Measurements from ENCODE around the gene SCYGR6. TPM values are rescaled to one million over a fixed set of nuclear protein-coding genes. Genes with fewer than 3 reads are reported as not detected.

SCYGR6 gene
- total RNA-seq, 2 experiments from 2014 or later, result not detected

- TF ChIP-seq CTCF (IDR thresholded peaks at IDR 0.05), result no peak
- H3K36me3 ChIP-seq (ENCODE audit: insufficient read depth, low read length), result no peaks in the 10 kb centered on the region
- no peak overlapping the region for H3K4me3 ChIP-seq (ENCODE audit: low read length)
- DNase-seq (no peak), ATAC-seq (ENCODE audit: poor library complexity) (no peak)
- ChIA-PET POLR2A (no interaction called here), CTCF (no interaction called here)
- Mint-ChIP-seq H3K27me3 (peaks cover 35% of the 10 kb centered on the region), H3K9me3 (no peaks in the 10 kb centered on the region), H3K4me1 (ENCODE audit: low read depth) (no peaks in the 10 kb centered on the region), H3K4me3 (no peak overlapping the region), H3K36me3 (ENCODE audit: low read depth) (no peaks in the 10 kb centered on the region), H3K27ac (no peak overlapping the region)
- H3K27me3 ChIP-seq (ENCODE audit: control insufficient read depth in 1 of 2, insufficient read depth in 2 of 2, low read length in 2 of 2), result peaks cover 0 to 9% of the 10 kb centered on the region in 2 experiments
- intact Hi-C loops (cut with DNase I, micrococcal nuclease), result no loop called here
- H3K9me3 ChIP-seq (ENCODE audit: control insufficient read depth in 1 of 2, insufficient read depth in 1 of 2, low read length in 2 of 2), result peaks cover 0 to 4% of the 10 kb centered on the region in 2 experiments
- no peak overlapping the region for H3K27ac ChIP-seq (ENCODE audit: low read depth in 1 of 2, low read length in 2 of 2)
- no peaks in the 10 kb centered on the region for H3K4me1 ChIP-seq (ENCODE audit: insufficient read depth, low read length)
These were observed 20.6 kb downstream of the SCYGR6 start for GRCh38 chr2:227703961-227704360.

- intact Hi-C loops (cut with DNase I, micrococcal nuclease), result no loop called here
- Mint-ChIP-seq H3K9me3 (no peaks in the 10 kb centered on the region), H3K4me1 (ENCODE audit: low read depth) (no peaks in the 10 kb centered on the region), H3K36me3 (ENCODE audit: low read depth) (no peaks in the 10 kb centered on the region), H3K27ac (no peak overlapping the region), H3K27me3 (peaks cover 30% of the 10 kb centered on the region), H3K4me3 (no peak overlapping the region)
- no peak for DNase-seq
- no peak overlapping the region for H3K27ac ChIP-seq (ENCODE audit: low read depth in 1 of 2, low read length in 2 of 2)
- CTCF ChIA-PET, result no interaction called here
- POLR2A ChIA-PET, result no interaction called here
- peaks cover 0 to 9% of the 10 kb centered on the region in 2 experiments for H3K27me3 ChIP-seq (ENCODE audit: control insufficient read depth in 1 of 2, insufficient read depth in 2 of 2, low read length in 2 of 2)
- TF ChIP-seq CTCF (IDR thresholded peaks at IDR 0.05), result no peak
- peaks cover 0 to 4% of the 10 kb centered on the region in 2 experiments for H3K9me3 ChIP-seq (ENCODE audit: control insufficient read depth in 1 of 2, insufficient read depth in 1 of 2, low read length in 2 of 2)
- ATAC-seq (ENCODE audit: poor library complexity), result no peak
- H3K4me1 ChIP-seq (ENCODE audit: insufficient read depth, low read length), result no peaks in the 10 kb centered on the region
- H3K36me3 ChIP-seq (ENCODE audit: insufficient read depth, low read length), result no peaks in the 10 kb centered on the region
- no peak overlapping the region for H3K4me3 ChIP-seq (ENCODE audit: low read length)
These were observed 21.3 kb downstream of the SCYGR6 start for GRCh38 chr2:227703280-227703732.

GRCh38 chr2:227701556-227701955 is 23.0 kb downstream of the SCYGR6 start:
- Mint-ChIP-seq H3K36me3 (ENCODE audit: low read depth) (no peaks in the 10 kb centered on the region), H3K4me1 (ENCODE audit: low read depth) (no peaks in the 10 kb centered on the region)
- POLR2A ChIA-PET, result no interaction called here

More at GRCh38 chr2:227701556-227701955, 23.0 kb downstream of the SCYGR6 start:
- Mint-ChIP-seq H3K9me3 (no peaks in the 10 kb centered on the region), H3K27me3 (peaks cover 30% of the 10 kb centered on the region), H3K27ac (no peak overlapping the region), H3K4me3 (no peak overlapping the region)
- H3K9me3 ChIP-seq (ENCODE audit: control insufficient read depth in 1 of 2, insufficient read depth in 1 of 2, low read length in 2 of 2), result peaks cover 0 to 4% of the 10 kb centered on the region in 2 experiments
- no peaks in the 10 kb centered on the region for H3K4me1 ChIP-seq (ENCODE audit: insufficient read depth, low read length)
- ATAC-seq (ENCODE audit: poor library complexity) (no peak), DNase-seq (no peak)
- no peak overlapping the region for H3K27ac ChIP-seq (ENCODE audit: low read depth in 1 of 2, low read length in 2 of 2)
- intact Hi-C loops (cut with DNase I, micrococcal nuclease), result no loop called here
- no peaks in the 10 kb centered on the region for H3K36me3 ChIP-seq (ENCODE audit: insufficient read depth, low read length)
- CTCF ChIA-PET, result no interaction called here
- no peak for TF ChIP-seq CTCF (IDR thresholded peaks at IDR 0.05)
- peaks cover 0 to 9% of the 10 kb centered on the region in 2 experiments for H3K27me3 ChIP-seq (ENCODE audit: control insufficient read depth in 1 of 2, insufficient read depth in 2 of 2, low read length in 2 of 2)
- H3K4me3 ChIP-seq (ENCODE audit: low read length), result no peak overlapping the region
